Body of pancreas (tissue), 4 donors: ENCODE data around the gene AQP5.

ENCODE experiments used
- POLR2A ChIP-seq, 3 donors: fragments of 450-650 bp; IDR thresholded peaks; one replicate each; pipeline ENCODE4 v1.6.1; 2016; ENCODE audit warnings: antibody characterized with exemption in 3 of 3, mild to moderate bottlenecking in 2 of 3
- TF ChIP-seq, protein P1 (sequence below), 7 experiments: fragments of 450-650 bp in 4 of 7; fragments of 200-600 bp in 3 of 7; sonication (generic) in 3 of 7; IDR thresholded peaks; one replicate each; pipeline ENCODE4 v1.5.1; 2016 to 2019; ENCODE audit warnings: antibody characterized with exemption in 7 of 7

DNA sequence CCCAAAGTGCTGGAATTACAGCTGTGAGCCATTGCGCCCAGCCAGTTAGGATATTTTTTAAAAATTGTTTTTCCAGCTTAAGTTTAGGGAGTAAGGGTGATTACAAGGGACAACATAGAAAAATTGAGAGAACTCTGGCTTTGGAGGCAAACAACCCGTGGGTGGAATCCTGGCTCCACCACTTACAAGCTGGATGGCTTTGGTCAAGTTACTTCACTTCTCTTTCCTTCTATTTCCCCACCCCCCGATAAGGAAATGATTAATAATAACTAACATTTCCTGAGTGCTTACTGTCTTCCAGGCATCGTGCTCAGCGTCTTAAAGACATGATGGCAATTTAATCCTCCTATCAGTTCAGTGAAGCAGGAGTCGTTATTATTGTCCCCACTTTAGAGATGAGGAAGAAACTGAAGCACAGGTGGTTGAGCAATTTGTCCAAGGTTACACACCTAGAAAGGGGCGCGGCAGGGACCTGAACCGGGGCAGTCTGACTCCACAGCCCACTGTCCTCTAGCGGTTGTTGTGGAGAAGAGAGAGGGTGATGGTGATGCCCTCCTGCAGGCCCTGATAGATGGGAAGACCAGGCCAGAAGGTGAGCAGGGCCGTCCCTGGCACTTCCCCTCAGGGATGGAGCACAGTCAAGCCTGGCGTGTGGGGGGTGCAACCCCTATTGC, 41.3 kb upstream of the AQP5 start:
- TF ChIP-seq, protein P1, sequence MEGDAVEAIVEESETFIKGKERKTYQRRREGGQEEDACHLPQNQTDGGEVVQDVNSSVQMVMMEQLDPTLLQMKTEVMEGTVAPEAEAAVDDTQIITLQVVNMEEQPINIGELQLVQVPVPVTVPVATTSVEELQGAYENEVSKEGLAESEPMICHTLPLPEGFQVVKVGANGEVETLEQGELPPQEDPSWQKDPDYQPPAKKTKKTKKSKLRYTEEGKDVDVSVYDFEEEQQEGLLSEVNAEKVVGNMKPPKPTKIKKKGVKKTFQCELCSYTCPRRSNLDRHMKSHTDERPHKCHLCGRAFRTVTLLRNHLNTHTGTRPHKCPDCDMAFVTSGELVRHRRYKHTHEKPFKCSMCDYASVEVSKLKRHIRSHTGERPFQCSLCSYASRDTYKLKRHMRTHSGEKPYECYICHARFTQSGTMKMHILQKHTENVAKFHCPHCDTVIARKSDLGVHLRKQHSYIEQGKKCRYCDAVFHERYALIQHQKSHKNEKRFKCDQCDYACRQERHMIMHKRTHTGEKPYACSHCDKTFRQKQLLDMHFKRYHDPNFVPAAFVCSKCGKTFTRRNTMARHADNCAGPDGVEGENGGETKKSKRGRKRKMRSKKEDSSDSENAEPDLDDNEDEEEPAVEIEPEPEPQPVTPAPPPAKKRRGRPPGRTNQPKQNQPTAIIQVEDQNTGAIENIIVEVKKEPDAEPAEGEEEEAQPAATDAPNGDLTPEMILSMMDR (IDR thresholded peaks at IDR 0.05), result no peak
- TF ChIP-seq POLR2A (IDR thresholded peaks at IDR 0.05), result no peak
